GM19468 (cell line): Measurements from ENCODE around the gene SPATA45.
"Not testable (repeated sequence)": the region's sequence is repeated elsewhere in the genome, so short reads cannot be mapped to it uniquely, and the experiment has no call there.

ENCODE experiments used
- ATAC-seq: cut with Tn5 transposase; IDR thresholded peaks from one replicate; pipeline ENCODE4 v1.9.1; 2021; ENCODE audit warnings: mild to moderate bottlenecking, moderate library complexity, moderate number of reproducible peaks; ENCODE audit not compliant: unreplicated experiment; ENCODE audit errors: extremely low read depth

SPATA45 gene

DNA sequence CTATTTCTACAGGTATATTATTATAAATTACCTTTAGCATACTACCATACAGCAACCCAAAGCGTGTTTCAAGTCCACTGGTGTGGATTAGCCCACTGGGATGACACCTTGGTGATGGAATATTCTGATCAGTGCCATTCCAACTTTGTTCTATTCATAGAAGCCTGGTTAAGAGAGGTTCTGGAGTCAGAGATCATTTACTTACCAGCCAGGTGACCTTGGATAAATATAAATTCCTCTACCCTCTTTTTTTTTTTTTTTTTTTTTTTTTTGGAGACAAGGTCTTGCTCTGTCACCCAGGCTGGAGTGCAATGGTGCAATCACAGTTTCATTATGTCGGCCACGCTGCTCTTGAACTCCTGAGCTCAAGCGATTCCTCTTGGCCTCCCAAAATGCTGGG is at the start of gene SPATA45:
SPATA45 (minus strand) TSS at position 101 of the 400 bp plus-strand sequence. CDS start 11,500 bp downstream, outside the sequence.
- no peak for ATAC-seq

DNA sequence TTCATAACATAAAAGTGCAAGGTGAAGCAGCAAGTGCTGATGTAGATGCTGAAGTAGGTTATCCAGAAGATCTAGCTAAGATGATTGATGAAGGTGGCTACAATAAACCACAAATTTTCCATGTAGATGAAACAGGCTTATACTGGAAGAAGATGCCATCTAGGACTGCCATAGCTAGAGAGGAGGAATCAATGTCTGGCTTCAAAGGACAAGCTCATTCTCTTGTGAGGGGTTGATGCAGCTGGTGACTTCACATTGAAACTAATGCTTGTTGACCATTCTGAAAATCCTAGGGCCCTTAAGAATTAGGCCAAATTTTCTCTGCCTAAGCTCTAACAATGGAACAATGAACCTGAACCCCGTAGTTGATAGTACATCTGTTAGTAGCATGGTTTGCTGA is 44.7 kb upstream of the SPATA45 start:
- no peak for ATAC-seq

DNA sequence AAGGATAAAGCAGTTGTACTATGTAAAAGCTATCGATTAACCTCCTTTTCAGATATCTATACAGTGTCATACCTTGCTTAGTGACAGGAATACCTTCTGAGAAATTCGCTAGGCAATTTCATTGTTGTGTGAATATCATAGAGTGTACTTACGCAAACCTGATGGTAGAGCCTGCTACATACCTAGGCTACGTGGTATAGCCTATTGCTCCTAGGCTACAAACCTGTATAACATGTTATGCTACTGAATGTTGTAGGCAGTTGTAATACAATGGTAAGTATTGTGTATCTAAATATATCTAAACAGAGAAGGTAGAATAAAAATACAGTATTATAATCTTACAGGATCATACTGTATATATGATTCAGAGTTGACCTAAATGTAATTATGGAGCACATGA is 37.1 kb upstream of the SPATA45 start:
- no peak for ATAC-seq

DNA sequence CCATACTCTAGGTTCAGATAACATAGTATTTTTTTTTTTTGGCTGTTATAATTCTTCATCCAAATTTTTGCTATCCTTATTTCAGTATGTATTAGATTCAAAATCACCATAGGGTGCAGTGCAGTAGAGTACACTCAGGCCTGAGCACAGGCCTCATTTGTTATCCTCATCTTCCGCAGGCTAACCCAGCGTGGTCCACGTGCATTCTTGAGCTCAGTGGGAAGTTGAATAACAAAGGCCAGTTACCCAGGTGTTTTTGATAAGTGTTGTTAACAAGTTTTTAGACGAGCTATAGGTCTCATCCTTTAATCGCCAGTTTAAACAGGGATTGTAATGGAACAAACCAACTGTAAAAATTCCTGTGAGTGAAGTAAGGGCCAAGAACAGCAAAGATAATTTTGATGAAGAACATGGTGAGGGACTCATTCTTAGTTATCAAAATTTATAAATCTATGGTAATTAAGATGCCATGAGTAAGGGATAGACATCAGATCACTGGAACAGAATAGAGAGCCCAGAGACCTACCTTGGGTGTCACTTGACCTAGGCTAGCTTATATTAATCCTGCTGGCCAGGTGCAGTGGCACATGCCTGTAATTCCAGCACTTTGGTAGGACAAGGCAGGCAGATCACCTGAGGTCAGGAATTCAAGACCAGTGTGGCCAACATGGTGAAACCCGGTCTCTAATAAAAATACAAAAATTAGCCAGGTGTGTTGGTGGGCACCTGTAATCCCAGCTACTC is 32.7 kb upstream of the SPATA45 start:
- ATAC-seq, result no peak

DNA sequence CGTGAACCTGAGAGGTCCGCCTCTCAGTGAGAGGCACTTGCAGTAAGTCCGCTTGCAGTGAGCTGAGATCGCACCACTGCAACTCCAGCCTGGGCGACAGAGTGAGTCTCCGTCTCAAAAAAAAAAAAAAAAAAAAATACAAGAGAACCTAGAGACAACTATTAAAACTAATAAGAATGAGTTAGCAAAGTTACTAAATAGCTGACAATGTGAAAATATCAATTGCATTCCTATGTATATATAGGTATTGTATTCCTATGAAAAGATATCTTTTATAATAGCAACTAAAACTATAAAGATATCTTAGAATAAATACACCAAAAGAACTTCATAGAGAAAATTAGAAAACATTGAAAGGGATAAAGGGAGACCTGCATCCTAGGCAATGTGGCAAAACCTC is 31.0 kb upstream of the SPATA45 start:
- ATAC-seq, result no peak

DNA sequence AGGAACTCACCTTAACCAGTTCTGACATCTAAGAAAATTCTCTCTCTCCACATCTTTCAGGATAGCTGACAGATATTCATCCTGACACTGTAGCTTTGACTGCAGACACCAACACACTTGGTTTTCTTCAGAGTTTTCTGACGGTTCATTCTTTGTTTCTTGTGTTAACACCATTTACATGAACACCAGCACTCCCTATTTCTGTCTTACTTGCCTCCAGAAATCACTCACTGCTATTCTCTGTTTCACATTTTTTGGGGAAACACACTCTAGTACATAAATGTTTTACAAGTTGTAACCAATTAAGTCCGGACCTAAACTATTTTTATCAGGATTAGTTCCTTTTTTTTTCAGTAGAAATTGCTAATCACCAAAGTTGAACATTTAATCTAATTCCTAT is 26.1 kb upstream of the SPATA45 start:
- ATAC-seq, result no peak

DNA sequence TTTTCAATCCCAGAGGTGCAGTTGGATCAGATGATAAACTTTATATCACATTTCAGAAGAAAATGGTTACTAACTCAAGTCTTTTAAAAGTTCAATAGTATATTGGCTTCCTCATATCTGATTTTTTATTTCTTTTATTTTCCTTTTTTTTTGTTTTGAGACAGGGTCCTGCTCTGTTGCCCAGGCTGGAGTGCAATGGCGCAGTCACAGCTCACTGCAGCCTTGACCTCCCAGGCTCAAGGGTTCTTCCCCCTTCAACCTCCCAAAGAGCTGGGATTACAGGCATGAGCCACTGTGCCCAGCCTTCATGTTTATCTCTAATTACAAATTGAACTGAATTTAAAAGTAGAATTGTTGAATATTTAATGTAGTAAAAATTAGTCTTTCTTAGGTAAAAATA is 24.5 kb upstream of the SPATA45 start:
- no peak for ATAC-seq

DNA sequence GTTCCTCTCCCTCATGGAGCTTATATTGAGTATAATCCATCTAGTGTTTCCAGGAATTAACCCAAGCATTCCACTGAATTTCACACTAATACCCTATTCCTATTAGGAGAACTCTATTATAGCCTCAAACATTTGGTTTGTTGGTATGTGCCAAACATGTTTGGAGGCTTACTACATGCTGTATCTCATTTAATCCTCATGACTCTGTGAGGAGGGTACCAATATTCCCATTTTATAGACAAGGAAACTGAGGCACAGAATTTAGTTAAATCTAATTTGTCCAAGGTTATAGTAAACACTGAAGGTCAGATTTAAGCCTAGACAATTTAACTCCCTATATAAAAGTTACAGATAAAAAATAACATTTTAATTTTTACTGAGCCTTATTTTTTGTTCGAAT is 19.7 kb upstream of the SPATA45 start:
- no peak for ATAC-seq

DNA sequence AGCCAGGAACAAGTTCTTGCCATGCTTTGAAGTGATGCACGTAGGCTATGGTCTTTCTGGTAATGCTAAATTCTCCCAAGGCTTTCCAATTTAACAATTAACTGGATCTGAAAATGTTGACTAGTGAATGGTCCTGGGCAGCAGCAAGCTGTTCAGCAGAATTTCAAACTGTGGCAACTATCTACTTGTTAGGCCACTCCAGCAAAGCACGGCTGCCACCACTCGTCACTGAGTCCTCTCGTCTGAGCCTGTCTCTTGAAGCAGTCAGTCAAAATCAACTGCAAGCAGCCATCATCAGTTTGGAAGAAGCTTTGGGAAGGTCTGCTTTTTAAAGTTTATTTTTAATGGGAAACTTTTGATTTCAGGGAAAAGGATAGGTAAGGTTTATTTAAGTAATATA is 16.8 kb upstream of the SPATA45 start:
- ATAC-seq, result no peak

DNA sequence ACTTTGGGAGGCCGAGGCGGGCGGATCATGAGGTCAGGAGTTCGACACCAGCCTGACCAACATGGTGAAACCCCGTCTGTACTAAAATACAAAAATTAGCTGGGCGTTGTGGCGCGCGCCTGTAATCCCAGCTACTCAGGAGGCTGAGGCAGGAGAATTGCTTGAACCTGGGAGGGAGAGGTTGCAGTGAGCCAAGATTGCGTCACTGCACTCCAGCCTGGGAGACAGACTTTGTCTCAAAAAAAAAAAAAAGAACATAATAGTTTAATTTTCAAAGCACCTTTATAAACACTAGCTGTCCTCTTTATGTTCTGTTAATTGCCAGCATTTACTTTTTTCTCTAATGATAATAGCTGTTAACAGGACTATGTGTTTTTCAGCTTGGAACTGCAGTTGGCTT is 15.9 kb upstream of the SPATA45 start:
- not testable (repeated sequence) for ATAC-seq

DNA sequence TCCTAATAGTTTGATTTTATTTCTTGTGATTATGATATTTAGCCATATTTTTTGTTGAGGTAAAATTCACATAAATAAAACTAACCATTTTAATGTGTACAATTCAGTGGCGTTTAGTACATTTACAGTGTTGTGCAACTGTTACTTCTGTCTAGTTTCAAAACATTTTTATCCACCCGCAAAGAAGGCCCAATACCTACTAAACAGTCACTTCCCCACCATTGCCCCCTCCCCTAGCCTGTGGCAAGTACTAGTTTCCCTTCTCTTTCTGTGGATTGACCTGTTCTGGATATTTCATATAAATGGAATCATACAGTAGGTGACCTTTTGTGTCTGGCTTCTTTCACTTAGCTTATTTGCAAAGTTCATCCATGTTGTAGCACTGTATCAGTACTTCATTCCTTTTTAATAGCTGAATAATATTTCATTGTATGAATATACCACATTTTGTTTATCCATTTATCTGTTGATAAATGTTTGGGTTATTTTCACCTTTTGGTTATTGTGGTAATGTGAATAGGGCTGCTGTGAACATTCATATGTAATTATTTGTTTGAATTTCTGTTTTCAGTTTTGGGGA is 14.8 kb upstream of the SPATA45 start:
- ATAC-seq, result no peak

DNA sequence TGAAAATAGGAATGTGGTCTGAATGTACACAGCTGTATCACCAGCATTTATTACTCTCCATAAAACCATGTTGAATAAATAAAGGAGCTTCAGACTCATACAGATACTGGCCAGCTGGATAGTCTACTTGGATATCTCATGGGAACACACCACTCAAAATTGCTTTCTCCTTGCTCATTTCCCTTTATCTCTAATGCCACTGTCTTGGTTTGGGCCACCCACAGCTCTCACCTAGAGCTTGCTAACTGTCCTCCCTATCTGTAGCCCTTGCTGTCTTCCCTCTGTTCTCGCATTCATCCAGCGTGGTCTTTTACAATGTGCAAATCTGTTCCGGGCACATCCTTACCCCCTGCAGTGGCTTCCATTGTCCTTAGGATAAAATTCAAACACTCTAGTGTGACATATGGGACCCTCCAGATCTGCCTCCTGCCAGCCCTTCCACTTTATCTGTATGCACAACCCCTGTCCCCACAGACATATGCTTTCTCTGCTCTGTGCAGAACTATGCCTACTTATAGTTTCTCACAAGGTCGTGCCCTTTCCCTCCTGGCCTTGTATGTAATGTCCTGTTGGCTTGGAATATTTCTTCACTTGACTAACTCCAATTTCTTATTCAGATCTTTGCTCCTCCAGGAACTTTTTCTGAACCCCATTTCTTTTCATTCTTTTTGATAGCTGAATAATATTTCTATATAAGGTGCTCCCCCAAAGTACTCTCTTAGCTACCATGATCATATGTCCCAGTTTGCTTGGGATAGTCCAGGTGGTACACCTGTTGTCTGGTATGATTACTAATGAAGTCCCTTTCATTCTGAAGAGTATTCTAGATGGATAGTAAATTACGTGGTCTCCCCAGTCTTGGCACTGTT is 13.5 kb upstream of the SPATA45 start:
- ATAC-seq, result no peak

DNA sequence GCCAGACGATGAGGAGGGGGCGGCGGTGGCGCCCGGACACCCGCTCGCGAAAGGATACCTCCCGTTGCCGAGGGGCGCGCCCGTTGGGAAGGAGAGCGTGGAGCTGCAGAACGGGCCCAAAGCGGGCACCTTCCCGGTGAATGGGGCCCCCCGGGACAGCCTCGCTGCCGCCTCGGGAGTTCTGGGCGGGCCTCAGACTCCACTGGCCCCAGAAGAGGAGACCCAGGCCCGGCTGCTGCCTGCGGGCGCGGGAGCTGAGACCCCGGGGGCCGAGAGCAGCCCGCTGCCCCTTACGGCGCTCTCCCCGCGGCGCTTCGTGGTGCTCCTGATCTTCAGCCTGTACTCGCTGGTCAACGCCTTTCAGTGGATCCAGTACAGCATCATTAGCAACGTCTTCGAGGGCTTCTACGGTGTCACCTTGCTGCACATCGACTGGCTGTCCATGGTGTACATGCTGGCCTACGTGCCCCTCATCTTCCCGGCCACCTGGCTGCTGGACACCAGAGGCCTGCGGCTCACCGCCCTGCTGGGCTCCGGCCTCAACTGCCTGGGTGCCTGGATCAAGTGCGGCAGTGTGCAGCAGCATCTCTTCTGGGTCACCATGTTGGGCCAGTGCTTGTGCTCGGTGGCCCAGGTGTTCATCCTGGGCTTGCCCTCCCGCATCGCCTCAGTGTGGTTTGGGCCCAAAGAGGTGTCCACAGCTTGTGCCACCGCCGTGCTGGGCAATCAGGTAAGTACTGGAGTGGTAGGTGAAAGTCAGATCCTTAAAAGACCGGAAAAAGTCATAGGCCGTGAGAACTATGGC is 11.2 kb upstream of the SPATA45 start:
- ATAC-seq, result no peak

DNA sequence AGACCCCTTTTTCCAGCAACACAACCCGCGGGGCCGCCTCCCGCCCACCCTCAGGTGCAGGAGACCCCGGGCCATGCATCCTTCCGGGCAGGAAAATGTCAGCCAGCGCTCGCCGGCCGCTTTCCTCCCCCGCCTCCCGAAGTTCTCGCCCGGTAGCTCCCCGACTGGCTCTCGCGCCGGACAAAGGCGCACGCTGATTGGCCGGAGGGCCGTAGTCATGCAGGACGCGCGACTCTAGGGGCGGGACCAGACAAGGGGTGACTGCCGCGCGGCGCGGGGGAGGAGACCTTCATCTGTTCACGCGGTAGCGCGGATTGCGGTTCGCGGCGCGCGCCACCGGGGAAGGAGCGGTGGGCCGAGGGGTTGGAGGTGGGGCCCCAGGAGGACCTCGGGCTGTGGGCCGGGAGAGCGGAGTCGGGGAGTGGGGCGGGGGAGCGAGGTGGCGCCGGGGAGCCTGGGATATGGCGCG is 10.6 kb upstream of the SPATA45 start, which contains the start of gene FLVCR1:
FLVCR1 (plus strand) TSS at position 284 of the 469 bp plus-strand sequence; CDS start at position 462, 178 bp downstream.
- ATAC-seq, result peak; percentile 92

DNA sequence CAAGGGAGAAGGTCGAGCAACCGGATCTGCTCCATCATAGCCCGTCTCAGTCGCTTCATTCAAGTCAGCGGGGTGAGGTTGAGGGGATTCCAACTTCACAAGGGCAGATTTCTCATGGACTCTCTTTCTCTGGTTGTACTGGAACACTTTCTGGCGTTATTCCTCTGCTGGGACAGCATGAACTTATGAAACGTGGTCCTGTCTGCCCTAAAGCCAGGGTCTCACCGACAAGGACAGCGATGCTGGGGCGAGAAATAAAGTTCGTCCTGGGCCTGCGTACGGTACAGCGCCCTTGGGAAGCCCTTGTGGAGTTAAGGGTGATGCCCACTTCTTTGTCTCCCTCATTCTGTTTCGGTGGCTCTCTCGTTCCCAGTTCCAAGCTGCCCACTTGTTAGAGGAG is 9.3 kb upstream of the SPATA45 start:
- no peak for ATAC-seq

DNA sequence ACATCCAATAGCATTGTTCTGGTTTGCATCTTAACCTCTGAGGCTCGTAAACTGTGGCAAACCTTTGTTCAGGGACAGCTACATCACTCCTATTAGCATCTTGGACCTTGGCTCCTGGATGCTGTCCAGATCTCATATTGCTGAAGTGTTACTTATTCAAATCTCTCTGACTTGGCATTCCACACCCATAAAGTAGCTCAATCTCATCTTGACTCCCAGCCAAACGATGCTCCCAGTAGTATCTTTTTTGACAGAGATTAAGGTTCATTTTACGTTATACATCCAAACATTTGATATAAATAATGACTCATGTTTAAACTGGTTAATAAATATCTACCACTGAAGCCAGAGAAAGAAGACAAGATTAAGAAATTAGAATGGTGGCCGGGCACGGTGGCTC is 6.2 kb upstream of the SPATA45 start:
- no peak for ATAC-seq

DNA sequence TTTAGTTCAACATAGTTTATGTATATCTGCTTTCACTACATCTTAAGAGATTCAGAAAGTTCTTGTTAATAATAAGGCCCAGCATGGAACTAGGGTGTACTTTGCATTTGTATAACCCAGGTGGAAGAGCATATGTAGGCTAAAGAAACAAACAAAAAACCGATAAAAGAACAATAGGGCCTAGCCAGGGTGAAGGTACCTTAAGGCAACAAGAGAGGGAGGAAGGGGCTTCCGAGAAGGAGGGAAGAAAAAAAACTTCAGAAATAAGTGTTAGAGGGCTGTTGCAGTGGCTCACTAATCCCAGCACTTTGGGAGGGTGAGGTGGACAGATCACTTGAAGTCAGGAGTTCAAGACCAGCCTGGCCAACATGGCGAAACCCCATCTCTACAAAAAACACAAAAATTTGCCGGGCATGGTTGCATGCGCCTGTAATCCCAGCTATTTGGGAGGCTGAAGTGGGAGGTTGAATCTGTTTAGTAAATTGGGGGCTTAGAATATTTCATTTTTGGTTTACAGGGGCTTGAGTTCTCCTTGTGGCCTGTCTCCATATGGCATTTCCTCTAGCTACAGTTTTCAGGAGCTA is 4.7 kb upstream of the SPATA45 start:
- ATAC-seq, result no peak

DNA sequence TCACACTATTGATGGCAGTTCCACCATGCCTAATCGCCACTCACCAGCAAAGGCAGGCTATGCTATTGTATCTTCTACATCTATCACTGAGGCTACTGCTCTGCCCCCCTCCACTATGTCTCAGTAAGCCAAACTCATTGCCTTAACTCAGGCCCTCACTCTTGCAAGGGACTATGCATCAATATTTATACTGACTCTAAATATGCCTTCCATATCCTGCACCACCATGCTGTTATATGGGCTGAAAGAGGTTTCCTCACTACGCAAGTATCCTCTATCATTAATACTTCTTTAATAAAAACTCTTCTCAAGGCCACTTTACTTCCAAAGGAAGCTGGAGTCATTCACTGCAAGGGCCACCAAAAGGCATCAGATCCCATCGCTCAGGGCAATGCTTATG is 2.9 kb downstream of the SPATA45 start:
- not testable (repeated sequence) for ATAC-seq

DNA sequence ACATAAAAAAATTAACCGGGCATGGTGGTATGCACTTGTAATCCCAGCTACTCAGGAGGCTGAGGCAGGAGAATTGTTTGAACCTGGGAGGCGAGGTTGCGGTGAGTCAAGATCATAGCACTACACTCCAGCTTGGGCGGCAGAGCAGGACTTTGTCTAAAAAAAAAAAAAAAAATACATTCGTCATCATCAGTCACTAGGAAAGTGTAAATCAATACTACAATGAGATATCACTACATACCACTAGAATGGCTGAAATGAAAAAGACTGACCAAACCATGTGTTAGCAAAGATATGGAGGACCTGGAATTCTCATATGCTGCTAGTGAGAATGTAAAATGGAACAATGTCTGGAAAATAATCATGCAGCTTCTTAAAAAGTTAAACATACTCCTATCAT is 9.3 kb downstream of the SPATA45 start:
- no peak for ATAC-seq
